IMR-90 (cell line): ENCODE measurements around the gene MPP2. TPM values are rescaled to one million over a fixed set of nuclear protein-coding genes. Genes with fewer than 3 reads are reported as not detected.

Source experiments
- ATAC-seq: fragments of 200-7000 bp; cut with Tn5 transposase; 2 replicates; pipeline ENCODE4 v1.9.1; 2020; ENCODE audit warnings: low read depth, mild to moderate bottlenecking, moderate library complexity
- BruUV-seq: library from RNA; stranded (reverse); fragments of 400-500 nt; replicated peaks from 2 replicates; lab custom pipeline; 2021; lab: Mats Ljungman, UMichigan
- CTCF ChIA-PET: fragments of 300-600 bp; formaldehyde crosslinking; extraction: SDS; loops from one replicate; lab custom pipeline; 2021; ENCODE audit warnings: antibody characterized with exemption; lab: Yijun Ruan, JAX
- POLR2A ChIA-PET: fragments of 300-600 bp; sonication (Branson Sonifier 250); formaldehyde crosslinking; loops from one replicate; lab custom pipeline; 2022; ENCODE audit warnings: antibody characterized with exemption; ENCODE audit not compliant: unreplicated experiment; lab: Charles Lee
- DNase-seq: peaks from one replicate; pipeline ENCODE4 v3.0.0; 2013
- H2AFZ ChIP-seq: replicated peaks from 2 replicates; pipeline ENCODE3; 2013; ENCODE audit warnings: low read length, mild to moderate bottlenecking; ENCODE audit not compliant: poor library complexity
- H2AK5ac ChIP-seq: 2 replicates; pipeline ENCODE4 v1.6.1; 2013; ENCODE audit warnings: low read depth, low read length, inconsistent platforms
- H2AK9ac ChIP-seq: replicated peaks from 2 replicates; pipeline ENCODE3; 2013; ENCODE audit warnings: mild to moderate bottlenecking, low read depth, low read length, moderate library complexity; ENCODE audit not compliant: poor library complexity
- H2BK120ac ChIP-seq: 2 replicates; pipeline ENCODE4 v1.6.1; 2013; ENCODE audit warnings: low read depth, low read length, inconsistent platforms
- H2BK15ac ChIP-seq: 3 replicates; pipeline ENCODE4 v1.6.1; 2013; ENCODE audit warnings: low read depth, low read length, inconsistent platforms
- H2BK20ac ChIP-seq: 2 replicates; pipeline ENCODE4 v1.6.1; 2013; ENCODE audit warnings: low read depth, mild to moderate bottlenecking, inconsistent platforms, low read length, moderate library complexity
- H2BK5ac ChIP-seq: 2 replicates; pipeline ENCODE4 v1.6.1; 2013; ENCODE audit warnings: mild to moderate bottlenecking, low read depth, low read length, inconsistent platforms; ENCODE audit not compliant: poor library complexity, severe bottlenecking
- H3K14ac ChIP-seq: replicated peaks from 2 replicates; pipeline ENCODE4 v1.6.1; 2013; ENCODE audit warnings: low read depth, low read length, inconsistent platforms
- H3K18ac ChIP-seq: 2 replicates; pipeline ENCODE4 v1.6.1; 2013; ENCODE audit warnings: low read depth, low read length, control low read depth
- H3K23ac ChIP-seq: 2 replicates; pipeline ENCODE4 v1.6.1; 2013; ENCODE audit warnings: low read depth, low read length, inconsistent platforms
- H3K27ac ChIP-seq: 2 replicates; pipeline ENCODE4 v1.5.1; 2013; ENCODE audit warnings: mild to moderate bottlenecking, control low read depth, low read length; ENCODE audit not compliant: insufficient read depth
- H3K27me3 ChIP-seq: 2 replicates; pipeline ENCODE4 v1.6.1; 2013; ENCODE audit warnings: low read length; ENCODE audit not compliant: control insufficient read depth, insufficient read depth
- H3K36me3 ChIP-seq: 2 replicates; pipeline ENCODE4 v1.6.1; 2013; ENCODE audit warnings: low read length, mixed read lengths; ENCODE audit not compliant: control insufficient read depth, insufficient read depth
- H3K4ac ChIP-seq: 2 replicates; pipeline ENCODE4 v1.6.1; 2013; ENCODE audit warnings: low read depth, low read length, inconsistent platforms
- H3K4me1 ChIP-seq: 2 replicates; pipeline ENCODE4 v1.6.1; 2013; ENCODE audit warnings: low read length, mixed read lengths; ENCODE audit not compliant: control insufficient read depth, insufficient read depth
- H3K4me2 ChIP-seq: 2 replicates; pipeline ENCODE4 v1.6.1; 2013; ENCODE audit warnings: low read depth, mild to moderate bottlenecking, control low read depth, low read length, moderate library complexity
- H3K4me3 ChIP-seq: 2 replicates; pipeline ENCODE4 v1.5.1; 2013; ENCODE audit warnings: low read depth, mild to moderate bottlenecking, control low read depth, low read length, moderate library complexity; ENCODE audit not compliant: insufficient read depth
- H3K56ac ChIP-seq: 2 replicates; pipeline ENCODE4 v1.6.1; 2013; ENCODE audit warnings: low read length, inconsistent platforms; ENCODE audit not compliant: insufficient read depth; ENCODE audit errors: extremely low read depth
- H3K79me1 ChIP-seq, 2 experiments: 2 replicates each; pipeline ENCODE4 v1.6.1; 2013; ENCODE audit warnings: low read length in 2 of 2, inconsistent platforms in 1 of 2, low read depth in 1 of 2
- H3K9ac ChIP-seq: 2 replicates; pipeline ENCODE4 v1.6.1; 2013; ENCODE audit warnings: low read depth, low read length, control low read depth
- H3K9me1 ChIP-seq: 2 replicates; pipeline ENCODE4 v1.6.1; 2013; ENCODE audit warnings: low read length, inconsistent platforms; ENCODE audit not compliant: insufficient read depth
- H3K9me3 ChIP-seq: 2 replicates; pipeline ENCODE4 v1.6.1; 2013; ENCODE audit warnings: low read length; ENCODE audit not compliant: control insufficient read depth, insufficient read depth
- H4K20me1 ChIP-seq: 2 replicates; pipeline ENCODE4 v1.6.1; 2013; ENCODE audit warnings: low read length, inconsistent platforms; ENCODE audit not compliant: insufficient read depth
- H4K5ac ChIP-seq: 2 replicates; pipeline ENCODE4 v1.6.1; 2013; ENCODE audit warnings: mild to moderate bottlenecking, low read depth, low read length, control low read depth
- H4K8ac ChIP-seq, 2 experiments: 2 replicates each; pipeline ENCODE4 v1.6.1; 2013; ENCODE audit warnings: low read depth in 2 of 2, low read length in 2 of 2, control low read depth in 1 of 2, inconsistent platforms in 1 of 2
- H4K91ac ChIP-seq: 2 replicates; pipeline ENCODE4 v1.6.1; 2013; ENCODE audit warnings: low read depth, low read length, inconsistent platforms; ENCODE audit not compliant: insufficient read depth
- CEBPB ChIP-seq: IDR thresholded peaks from 2 replicates; pipeline ENCODE4 v1.6.1; 2012; ENCODE audit warnings: low read depth, low read length, improper control_type of control experiment
- CHD1 ChIP-seq: IDR thresholded peaks from 2 replicates; pipeline ENCODE4 v1.6.1; 2012; ENCODE audit warnings: low read depth, low read length, improper control_type of control experiment
- FOS ChIP-seq: fragments of 150-350 bp; IDR thresholded peaks from 2 replicates; pipeline ENCODE4 v1.6.1; 2016; ENCODE audit warnings: low read depth, low read length
- MAFK ChIP-seq: IDR thresholded peaks from 2 replicates; pipeline ENCODE4 v1.6.1; 2012; ENCODE audit warnings: low read depth, low read length, improper control_type of control experiment
- MXI1 ChIP-seq: IDR thresholded peaks from 2 replicates; pipeline ENCODE4 v1.6.1; 2012; ENCODE audit warnings: low read depth, mild to moderate bottlenecking, low read length, moderate library complexity, borderline replicate concordance
- POLR2A ChIP-seq: IDR thresholded peaks from 2 replicates; pipeline ENCODE4 v1.6.1; 2012; ENCODE audit warnings: mild to moderate bottlenecking, low read depth, low read length
- RAD21 ChIP-seq: IDR thresholded peaks from 2 replicates; pipeline ENCODE4 v1.6.1; 2012; ENCODE audit warnings: low read length, improper control_type of control experiment
- RFX5 ChIP-seq: IDR thresholded peaks from 2 replicates; pipeline ENCODE4 v1.8.0; 2012; ENCODE audit warnings: low read depth, mild to moderate bottlenecking, low read length, moderate library complexity
- SMC3 ChIP-seq: fragments of 150-350 bp; IDR thresholded peaks from 2 replicates; pipeline ENCODE4 v1.6.1; 2016; ENCODE audit warnings: low read depth, mild to moderate bottlenecking, antibody characterized with exemption, low read length, moderate library complexity
- WGBS, 2 experiments: methylation state at CpG; one replicate each; pipeline versions ENCODE4 v1.1.5 to v1.1.7; 2013; ENCODE audit warnings: missing lambda C conversion rate in 2 of 2; ENCODE audit not compliant: insufficient read length in 1 of 2; ENCODE audit errors: extremely low coverage in 2 of 2; 5-methylcytosine and 5-hydroxymethylcytosine counted together
- dilution Hi-C: fragments of 300-500 bp; cut with HindIII; formaldehyde crosslinking; loops from one replicate; pipeline ENCODE4 v1.14.3; 2018; ENCODE audit warnings: low sequenced_read_pairs; ENCODE audit not compliant: unreplicated experiment
- in situ Hi-C: fragments of 300-500 bp; cut with MboI; formaldehyde crosslinking; loops from 3 replicates; pipeline ENCODE4 v1.14.3; 2019; ENCODE audit warnings: low sequenced_read_pairs, inconsistent platforms, mixed read lengths
- intact Hi-C: fragments of 100-400 bp; cut with micrococcal nuclease; formaldehyde crosslinking; loops from 2 replicates; pipeline ENCODE4 v1.10.0; 2022
- polyA plus RNA-seq, 3 experiments: library from polyadenylated mRNA; depleted of rRNA; stranded (reverse); fragments of >200 nt; gene quantifications; 2 replicates each; pipeline ENCODE4 v1.2.3, GENCODE V29; 2012; ENCODE audit warnings: low replicate concordance in 1 of 3
- total RNA-seq: library from RNA; depleted of rRNA; stranded (reverse); fragments of >200 nt; gene quantifications from 2 replicates; pipeline ENCODE4 v1.2.3, GENCODE V29; 2012
- TF ChIP-seq, protein P1 (sequence below): fragments of 150-350 bp; IDR thresholded peaks from 2 replicates; pipeline ENCODE4 v1.6.1; 2017; ENCODE audit warnings: mild to moderate bottlenecking, antibody characterized with exemption, low read length, low read depth
- TF ChIP-seq, protein P2 (sequence below): conservative IDR thresholded peaks from 2 replicates; pipeline ENCODE4 v1.5.1; 2012; ENCODE audit warnings: mild to moderate bottlenecking, low read depth, low read length, improper control_type of control experiment

The MPP2 gene
- total and polyA plus RNA-seq, 2 of the 4 experiments (the other 2 are of a cell fraction), result 3.2 to 3.8 TPM

DNA sequence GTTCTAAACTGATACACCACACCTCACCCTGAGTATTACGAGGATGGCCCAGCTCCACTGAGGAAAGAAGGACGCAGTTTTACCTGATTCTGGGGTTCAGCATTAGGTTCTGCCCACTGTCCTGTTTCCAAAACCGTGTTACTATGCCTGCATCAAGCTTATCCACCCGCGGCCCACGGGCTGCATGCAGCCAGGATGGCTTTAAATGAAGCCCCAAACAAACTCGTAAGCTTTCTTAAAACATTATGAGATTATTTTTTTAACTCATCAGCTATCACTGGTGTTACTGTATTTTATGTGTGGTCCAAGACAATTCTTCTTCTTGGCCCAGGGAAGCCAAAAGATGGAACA is 64.4 kb downstream of the MPP2 start:
- no peak overlapping the region for H4K8ac ChIP-seq
- H3K27me3 ChIP-seq, result peaks cover 11% of the 10 kb centered on the region
- H3K9ac ChIP-seq, result no peak overlapping the region
- no peaks in the 10 kb centered on the region for H3K9me3 ChIP-seq
- H2AK5ac ChIP-seq, result no peak overlapping the region
- intact Hi-C loops, result no loop called here
- in situ Hi-C loops, result no loop called here
- no peak overlapping the region for H4K5ac ChIP-seq
- BruUV-seq, result no TSS peak
- H2AK9ac ChIP-seq, result no peak overlapping the region
- no peaks in the 10 kb centered on the region for H3K36me3 ChIP-seq
- H3K18ac ChIP-seq, result no peak overlapping the region
- no peaks in the 10 kb centered on the region for H3K4me1 ChIP-seq
- POLR2A ChIA-PET, result no interaction called here
- H3K14ac ChIP-seq, result no peak overlapping the region
- H2BK120ac ChIP-seq, result no peak overlapping the region
- H3K79me1 ChIP-seq, result no peaks in the 10 kb centered on the region
- 0 out of 2 replicates have a peak, but pooled peaks cover 3% of the 10 kb centered on the region for H3K9me1 ChIP-seq
- H4K20me1 ChIP-seq, result no peaks in the 10 kb centered on the region
- no peak overlapping the region for H3K23ac ChIP-seq
- H3K4me3 ChIP-seq, result no peak overlapping the region
- no CpG with 5 or more reads among the region's 7 CpGs for WGBS, 2 experiments
- H3K4me2 ChIP-seq, result no peak overlapping the region
- TF ChIP-seq, protein P1, sequence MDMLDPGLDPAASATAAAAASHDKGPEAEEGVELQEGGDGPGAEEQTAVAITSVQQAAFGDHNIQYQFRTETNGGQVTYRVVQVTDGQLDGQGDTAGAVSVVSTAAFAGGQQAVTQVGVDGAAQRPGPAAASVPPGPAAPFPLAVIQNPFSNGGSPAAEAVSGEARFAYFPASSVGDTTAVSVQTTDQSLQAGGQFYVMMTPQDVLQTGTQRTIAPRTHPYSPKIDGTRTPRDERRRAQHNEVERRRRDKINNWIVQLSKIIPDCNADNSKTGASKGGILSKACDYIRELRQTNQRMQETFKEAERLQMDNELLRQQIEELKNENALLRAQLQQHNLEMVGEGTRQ, result no peak
- TF ChIP-seq POLR2A, result no peak
- no peak for TF ChIP-seq MAFK
- no peak for TF ChIP-seq FOS
- TF ChIP-seq CEBPB, result no peak
- TF ChIP-seq CHD1, result no peak
- no peak for TF ChIP-seq RAD21
- TF ChIP-seq, protein P2, sequence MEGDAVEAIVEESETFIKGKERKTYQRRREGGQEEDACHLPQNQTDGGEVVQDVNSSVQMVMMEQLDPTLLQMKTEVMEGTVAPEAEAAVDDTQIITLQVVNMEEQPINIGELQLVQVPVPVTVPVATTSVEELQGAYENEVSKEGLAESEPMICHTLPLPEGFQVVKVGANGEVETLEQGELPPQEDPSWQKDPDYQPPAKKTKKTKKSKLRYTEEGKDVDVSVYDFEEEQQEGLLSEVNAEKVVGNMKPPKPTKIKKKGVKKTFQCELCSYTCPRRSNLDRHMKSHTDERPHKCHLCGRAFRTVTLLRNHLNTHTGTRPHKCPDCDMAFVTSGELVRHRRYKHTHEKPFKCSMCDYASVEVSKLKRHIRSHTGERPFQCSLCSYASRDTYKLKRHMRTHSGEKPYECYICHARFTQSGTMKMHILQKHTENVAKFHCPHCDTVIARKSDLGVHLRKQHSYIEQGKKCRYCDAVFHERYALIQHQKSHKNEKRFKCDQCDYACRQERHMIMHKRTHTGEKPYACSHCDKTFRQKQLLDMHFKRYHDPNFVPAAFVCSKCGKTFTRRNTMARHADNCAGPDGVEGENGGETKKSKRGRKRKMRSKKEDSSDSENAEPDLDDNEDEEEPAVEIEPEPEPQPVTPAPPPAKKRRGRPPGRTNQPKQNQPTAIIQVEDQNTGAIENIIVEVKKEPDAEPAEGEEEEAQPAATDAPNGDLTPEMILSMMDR, result no peak
- no peak for TF ChIP-seq MXI1
- TF ChIP-seq SMC3, result no peak
- no peak for TF ChIP-seq RFX5
- ATAC-seq, result no peak
- H2BK15ac ChIP-seq, result no peak overlapping the region
- DNase-seq, result no peak
- no peak overlapping the region for H3K27ac ChIP-seq
- H4K91ac ChIP-seq, result no peak overlapping the region
- H2AFZ ChIP-seq, result no peak overlapping the region
- no peak overlapping the region for H2BK20ac ChIP-seq
- CTCF ChIA-PET, result no interaction called here
- H3K56ac ChIP-seq, result no peak overlapping the region
- dilution Hi-C loops, result no loop called here
- no peak overlapping the region for H3K4ac ChIP-seq
- H2BK5ac ChIP-seq, result no peak overlapping the region
